NCI-H2171 (cell line): ENCODE measurements around the gene EFNA4.
A peak's percentile ranks its signal among the peaks of the same experiment; 100 is the strongest.

Experiments used
- DNase-seq: peaks from one replicate; lab custom pipeline; 2025; lab: John Stamatoyannopoulos, UW

EFNA4 gene

DNA sequence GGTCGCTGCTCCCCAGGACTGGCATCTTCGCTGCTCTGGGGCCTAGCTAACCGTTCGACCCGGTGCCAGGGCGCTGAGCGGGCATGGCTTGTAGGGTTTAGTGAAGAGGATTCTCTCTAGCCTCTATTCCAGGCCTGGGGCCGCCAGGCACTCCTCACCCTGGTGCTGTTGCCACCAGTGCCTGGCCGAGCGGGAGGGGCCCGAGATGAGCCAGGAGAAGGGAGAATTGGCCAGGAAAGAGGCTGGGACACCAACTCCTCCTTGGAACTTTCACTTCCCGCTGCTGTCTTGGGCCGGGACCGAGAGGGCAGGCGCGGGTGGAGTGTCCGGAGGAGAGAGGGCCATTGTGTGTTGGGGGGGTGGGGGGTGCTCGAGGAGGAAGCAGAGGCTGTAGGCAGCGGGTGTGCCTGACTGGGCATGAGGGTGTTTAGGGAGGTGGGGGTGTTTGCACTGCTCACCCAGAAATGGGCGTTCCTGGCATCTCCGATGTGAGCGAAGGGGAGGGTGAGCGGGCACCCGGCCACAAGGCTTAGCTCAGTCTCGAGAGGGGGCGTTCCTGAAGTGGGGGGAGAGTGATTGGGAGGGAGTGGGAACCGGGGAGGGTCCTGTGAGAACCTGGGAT, 11.7 kb upstream of the EFNA4 start:
- no peak for DNase-seq

DNA sequence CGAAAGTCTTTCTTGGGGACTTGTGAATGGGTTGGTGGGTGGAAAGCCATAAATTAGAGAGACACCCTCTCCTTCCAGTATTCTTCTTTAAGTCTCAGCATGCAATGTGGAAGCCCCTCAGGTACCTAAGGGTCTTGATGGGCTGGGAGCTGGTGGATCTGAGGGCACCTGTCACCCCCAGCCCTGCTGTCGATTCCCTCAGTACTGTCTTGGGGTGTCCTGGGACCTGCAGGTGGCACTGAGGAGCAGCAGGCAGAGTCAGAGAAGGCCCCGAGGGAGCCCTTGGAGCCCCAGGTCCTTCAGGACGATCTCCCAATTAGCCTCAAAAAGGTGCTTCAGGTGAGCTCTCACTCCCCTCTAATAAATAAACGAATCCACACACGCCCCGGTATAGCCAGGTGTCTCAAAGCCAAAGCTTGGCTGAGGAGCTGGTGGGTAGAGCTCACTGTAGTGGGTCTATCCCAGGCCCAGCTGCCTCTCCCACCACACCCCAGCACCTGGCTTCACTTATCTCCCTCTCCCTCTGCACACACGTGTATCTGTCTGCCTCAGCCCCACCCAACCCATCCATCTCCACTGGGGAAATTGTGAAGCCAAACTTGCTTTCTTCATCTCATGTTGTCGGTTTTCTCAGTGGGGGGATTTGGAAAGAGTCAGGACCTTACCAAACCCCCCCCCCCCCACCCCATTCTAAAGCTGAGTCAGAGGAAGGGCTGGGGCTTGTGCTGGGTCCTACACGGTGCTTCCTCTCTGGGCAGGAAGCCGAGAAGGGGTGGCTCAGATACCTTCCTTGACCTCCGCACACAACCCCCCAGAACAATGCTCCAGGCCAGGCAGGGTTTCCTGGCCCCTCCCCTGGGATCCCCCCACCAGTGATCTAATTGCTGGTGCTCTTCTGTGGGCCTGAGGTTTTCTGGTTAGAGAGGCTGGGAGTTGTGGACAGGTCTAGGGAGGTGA, 10.8 kb upstream of the EFNA4 start:
- DNase-seq, result peak; percentile 32

DNA sequence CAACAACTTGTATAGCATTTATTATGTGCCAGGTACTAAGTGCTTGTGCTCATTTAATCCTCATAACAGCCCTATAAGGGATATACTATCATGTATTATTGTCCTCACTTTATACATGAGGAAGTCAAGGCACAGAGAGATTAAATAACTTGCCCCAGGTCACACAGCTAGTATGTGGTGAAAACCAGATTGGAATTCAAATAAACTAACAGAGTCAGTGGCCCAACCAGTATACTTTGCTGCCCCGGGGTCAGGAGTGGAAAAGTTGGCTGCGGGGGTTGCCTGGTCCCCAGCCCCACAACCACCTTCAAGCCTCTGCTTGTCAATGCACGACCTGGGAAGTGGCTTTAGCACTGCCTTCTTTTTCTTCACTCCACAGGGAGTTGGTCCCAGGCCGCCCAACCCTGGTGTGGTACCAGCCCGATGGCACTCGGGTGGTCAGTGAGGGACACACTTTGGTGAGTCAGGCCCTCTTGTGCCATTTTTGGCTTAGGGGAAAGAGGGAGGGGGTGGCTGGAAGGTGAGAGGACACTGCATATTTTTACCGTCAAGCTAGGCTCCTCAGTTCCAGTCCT, 9.9 kb upstream of the EFNA4 start:
- no peak for DNase-seq

DNA sequence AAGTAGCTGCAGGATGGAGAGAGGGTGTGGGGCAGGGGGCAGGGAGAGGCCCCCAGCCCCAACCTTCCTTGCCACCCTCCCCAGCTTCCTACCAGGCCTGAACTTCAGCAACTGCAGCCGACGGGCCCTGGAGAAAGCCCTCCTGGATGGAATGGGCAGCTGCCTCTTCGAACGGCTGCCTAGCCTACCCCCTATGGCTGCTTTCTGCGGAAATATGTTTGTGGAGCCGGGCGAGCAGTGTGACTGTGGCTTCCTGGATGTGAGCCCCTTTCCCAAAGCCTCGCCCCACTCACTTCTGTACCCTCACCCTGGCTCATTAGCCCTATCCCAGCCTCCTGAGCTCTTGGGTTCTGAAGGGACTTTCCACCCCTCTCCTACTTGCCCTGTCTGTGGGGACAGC, 6.4 kb upstream of the EFNA4 start:
- DNase-seq, result no peak

DNA sequence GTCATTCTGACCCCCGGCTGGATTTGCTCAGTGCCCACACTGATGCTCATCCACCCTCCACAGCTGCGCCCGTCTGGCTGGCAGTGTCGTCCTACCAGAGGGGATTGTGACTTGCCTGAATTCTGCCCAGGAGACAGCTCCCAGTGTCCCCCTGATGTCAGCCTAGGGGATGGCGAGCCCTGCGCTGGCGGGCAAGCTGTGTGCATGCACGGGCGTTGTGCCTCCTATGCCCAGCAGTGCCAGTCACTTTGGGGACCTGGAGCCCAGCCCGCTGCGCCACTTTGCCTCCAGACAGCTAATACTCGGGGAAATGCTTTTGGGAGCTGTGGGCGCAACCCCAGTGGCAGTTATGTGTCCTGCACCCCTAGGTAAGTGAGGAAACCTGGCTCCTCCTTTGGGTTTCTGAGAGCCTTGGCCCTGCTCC, 5.7 kb upstream of the EFNA4 start:
- DNase-seq, result no peak

DNA sequence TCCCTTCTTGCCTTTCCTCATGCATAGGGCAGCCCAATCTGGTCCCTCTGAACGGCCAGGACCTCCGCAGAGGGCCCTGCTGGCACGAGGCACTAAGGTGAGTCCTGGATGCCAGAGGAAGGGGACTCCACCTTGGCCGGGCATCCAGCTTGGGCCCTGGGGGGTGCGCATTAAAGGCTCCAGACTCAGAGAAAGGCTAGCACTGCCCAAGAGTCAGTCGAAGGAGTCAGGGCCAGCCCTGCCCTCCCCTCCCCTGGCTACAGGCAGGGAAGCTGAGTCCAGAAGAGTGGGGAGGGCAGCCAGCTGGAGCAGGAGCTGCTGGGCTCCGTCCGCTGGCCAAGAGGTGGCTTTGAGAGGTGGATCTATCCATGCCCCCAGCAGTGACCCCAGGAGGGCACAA, 2.8 kb upstream of the EFNA4 start:
- DNase-seq, result no peak

DNA sequence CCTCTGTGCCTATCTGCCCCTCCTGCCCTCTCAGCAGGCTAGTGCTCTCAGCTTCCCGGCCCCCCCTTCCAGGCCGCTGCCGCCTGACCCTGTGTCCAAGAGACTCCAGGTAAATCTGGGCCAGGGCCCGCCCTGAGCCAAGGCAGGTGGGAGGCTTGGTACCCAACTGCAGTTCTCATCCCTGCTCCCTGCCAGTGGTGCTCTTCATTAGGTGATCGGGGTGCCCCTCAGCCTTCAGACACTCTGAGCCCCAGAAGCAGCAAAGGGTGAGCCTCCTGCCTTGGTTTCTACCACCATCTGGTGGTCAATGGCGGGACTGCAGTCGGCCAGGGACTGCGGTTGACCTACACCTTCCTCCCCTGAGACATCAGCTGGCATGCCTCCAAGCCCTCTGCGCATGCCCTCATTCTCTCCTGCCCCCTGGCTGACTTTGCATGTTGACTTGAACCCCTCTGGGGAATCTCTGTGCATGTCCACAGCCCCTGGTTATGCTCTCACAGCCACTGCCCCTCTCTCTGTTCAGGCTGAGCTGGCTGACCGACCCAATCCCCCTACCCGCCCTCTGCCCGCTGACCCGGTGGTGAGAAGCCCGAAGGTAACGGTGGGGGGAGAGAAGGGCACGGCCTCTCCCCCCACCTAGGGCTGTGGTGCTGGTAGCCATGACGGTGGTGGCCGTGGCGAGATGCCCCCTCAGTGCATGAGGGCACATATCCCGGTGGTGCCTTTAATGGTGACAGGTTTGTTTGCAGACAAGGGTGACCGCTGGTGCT, 2.0 kb upstream of the EFNA4 start:
- peak; percentile 81 for DNase-seq

DNA sequence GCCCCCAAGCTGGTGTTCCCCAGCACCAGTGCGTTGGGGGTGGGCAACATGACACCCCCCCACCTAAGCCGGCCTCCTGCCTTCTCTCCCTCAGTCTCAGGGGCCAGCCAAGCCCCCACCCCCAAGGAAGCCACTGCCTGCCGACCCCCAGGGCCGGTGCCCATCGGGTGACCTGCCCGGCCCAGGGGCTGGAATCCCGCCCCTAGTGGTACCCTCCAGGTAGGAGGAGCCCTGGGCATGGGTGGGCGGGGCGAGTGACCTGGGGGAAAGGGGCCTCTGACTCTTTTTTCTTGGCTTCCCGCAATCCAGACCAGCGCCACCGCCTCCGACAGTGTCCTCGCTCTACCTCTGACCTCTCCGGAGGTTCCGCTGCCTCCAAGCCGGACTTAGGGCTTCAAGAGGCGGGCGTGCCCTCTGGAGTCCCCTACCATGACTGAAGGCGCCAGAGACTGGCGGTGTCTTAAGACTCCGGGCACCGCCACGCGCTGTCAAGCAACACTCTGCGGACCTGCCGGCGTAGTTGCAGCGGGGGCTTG, 1.3 kb upstream of the EFNA4 start:
- DNase-seq, result no peak

DNA sequence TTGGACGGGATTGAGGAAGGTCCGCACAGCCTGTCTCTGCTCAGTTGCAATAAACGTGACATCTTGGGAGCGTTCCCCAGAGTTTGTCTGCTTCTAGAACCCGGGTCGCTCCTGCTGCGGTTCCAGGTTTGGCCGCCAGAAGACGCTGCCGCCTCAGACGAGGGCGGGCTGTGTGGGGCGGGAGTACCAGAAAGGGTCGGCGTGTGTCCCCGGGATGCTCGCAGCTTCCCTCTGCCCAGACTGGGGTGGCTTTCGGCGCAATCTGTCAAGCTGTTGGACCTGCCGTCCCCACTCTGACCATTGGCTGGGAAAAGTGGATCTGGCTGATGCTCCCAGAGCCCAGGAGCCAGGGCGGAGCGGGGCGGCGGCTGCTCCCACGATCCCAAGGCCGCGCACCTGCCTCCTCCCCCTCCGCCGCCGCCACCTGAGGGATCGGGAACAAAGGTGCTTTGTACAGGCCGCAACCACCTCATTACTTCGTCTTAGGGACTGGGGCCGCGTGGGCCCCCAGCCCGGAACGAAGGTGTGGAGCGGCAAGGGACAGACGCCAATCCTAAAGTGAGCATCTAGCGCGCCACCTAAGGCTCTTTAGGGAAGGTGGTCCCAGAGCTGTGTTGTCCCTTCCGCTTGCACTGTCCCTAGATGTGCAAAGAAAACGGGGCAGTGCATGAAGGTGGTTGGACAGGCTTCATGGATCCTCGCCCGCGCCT, 683 bp upstream of the EFNA4 start:
- peak; percentile 44 for DNase-seq

DNA sequence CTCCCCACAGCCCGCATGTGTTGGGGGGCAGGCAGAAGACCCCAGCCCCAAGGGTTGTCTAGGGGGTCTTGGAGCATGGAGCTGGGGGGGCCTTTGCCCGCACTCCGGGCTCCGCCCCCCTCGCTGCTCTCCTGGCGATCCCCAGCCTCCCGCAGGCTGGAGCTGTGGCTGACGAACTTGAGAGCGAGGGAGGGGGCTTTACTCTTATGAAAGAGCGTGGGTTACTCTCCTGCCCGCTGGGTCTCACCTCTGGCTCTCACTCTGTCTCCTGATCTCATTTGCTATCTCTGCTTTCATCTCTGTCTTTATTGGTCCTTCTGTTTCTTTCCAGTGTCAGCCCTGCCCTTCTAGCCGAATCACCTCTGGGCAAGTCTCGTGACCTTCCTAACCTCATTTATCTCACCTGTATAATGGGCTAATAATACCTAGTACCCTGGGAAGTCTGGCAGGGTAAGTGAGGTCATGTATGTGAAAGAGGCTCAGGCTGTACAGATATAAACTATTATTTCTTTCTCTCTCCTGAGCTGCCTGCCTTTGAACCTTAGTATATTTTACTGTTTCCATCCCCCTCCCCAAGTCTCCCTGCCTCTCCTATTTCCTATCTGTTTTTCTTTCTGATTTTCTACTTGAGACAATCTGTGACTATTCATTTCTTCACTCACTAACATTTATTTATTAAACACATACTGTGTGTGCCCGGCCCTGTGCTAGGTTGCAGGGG, 731 bp downstream of the EFNA4 start:
- no peak for DNase-seq

DNA sequence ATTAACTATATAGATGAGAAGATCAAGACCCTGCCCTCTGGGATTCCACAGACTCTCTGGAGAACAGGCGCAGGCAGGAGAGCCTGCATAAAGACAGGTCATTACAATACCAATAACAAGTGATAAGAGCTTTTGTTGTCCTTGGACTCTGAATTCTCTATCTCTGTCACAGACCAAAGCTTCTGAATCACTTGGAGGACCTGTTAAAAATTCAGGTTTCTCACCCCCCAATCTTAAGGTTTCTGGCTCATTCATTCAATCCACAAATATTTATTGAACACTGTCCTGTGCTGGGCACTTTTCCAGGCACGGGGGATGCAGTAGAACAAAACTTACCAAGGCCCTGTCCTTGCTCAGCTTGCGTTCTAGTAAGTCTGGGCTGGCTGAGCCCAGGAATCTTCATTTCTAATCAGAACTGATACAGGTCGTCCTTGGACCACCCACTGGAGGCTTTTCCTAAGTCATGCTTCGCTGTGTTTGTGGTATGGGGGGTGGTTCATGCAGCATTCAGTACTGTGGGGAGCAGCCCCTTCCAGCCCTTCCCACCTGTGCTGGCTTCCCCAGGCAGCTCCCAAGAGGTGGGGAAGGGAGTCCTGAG, 1.4 kb downstream of the EFNA4 start:
- no peak for DNase-seq

DNA sequence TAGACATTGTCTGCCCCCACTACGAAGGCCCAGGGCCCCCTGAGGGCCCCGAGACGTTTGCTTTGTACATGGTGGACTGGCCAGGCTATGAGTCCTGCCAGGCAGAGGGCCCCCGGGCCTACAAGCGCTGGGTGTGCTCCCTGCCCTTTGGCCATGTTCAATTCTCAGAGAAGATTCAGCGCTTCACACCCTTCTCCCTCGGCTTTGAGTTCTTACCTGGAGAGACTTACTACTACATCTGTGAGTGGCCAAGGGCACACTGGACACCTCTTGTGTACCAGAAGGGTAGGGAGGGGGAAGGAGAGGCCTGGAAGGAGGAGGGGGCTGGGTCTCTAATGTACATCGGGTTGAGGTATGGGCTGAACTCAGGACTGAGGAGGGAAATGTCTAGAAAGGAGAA, 3.2 kb downstream of the EFNA4 start:
- no peak for DNase-seq

DNA sequence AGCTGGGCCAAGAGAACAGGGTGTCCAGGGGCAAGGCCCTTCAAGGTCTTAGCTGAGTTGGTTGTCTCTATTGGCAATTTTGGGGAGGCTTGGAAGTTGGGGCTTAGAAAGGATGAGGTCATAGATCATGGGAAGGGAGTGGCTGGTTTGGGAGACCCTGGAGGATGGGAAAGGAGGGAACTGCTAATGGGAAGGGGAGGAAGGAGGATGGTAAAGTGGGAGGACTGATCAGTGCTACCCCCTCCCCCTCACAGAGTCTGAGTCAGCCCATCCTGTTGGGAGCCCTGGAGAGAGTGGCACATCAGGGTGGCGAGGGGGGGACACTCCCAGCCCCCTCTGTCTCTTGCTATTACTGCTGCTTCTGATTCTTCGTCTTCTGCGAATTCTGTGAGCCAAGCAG, 5.1 kb downstream of the EFNA4 start:
- DNase-seq, result no peak

DNA sequence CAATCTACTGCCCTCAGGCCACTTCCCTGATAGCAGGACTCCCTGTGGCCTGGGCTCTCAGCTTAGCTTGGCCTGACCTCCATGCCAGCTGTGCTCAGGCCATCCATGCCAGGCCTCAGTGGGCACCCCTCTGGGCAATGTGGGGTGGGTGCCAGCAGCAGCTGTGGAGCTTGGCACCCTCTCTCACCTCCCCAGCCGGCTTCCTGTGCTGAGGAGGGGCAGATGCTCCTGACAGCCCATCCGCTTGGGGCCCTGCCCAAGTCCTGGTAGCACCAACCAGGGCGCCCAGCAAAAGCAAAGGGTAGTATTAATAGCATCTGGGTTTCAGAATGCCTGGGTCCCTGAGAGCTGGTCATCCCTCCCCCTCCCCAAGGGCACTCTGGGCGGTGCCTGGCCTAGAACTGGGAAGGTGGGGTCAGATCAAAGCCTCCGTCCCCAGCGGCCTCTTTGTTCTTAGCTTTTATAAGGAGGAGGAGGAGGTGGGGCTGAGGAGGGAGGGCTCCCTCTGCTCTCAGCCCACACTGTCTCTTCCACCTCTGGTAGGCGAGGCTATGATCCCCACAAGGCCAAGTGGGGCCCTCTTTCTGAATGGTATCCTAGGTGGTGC, 6.1 kb downstream of the EFNA4 start:
- DNase-seq, result no peak

DNA sequence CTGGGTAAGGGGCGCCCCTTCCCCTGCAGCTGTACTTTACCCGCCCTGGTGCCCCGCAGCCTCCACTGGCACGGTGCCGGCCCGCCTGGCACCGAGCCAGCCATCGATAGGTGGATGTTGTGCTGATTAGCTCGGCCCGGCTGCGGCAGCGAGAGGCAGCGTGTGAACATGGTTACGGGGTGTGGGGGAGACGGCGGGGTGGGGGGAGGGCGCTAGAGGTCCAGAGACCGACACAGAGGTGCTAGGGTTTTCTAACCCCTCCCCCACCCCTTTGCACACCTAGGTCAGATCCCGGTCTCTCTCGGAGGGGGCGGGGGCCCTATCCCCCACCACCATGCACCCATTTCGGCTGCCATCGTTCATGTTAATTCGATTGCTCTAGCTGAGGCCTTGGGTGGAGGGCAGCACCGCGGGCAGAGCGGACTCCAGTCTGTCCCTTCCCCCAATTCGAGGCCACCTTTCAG, 6.7 kb downstream of the EFNA4 start:
- no peak for DNase-seq

DNA sequence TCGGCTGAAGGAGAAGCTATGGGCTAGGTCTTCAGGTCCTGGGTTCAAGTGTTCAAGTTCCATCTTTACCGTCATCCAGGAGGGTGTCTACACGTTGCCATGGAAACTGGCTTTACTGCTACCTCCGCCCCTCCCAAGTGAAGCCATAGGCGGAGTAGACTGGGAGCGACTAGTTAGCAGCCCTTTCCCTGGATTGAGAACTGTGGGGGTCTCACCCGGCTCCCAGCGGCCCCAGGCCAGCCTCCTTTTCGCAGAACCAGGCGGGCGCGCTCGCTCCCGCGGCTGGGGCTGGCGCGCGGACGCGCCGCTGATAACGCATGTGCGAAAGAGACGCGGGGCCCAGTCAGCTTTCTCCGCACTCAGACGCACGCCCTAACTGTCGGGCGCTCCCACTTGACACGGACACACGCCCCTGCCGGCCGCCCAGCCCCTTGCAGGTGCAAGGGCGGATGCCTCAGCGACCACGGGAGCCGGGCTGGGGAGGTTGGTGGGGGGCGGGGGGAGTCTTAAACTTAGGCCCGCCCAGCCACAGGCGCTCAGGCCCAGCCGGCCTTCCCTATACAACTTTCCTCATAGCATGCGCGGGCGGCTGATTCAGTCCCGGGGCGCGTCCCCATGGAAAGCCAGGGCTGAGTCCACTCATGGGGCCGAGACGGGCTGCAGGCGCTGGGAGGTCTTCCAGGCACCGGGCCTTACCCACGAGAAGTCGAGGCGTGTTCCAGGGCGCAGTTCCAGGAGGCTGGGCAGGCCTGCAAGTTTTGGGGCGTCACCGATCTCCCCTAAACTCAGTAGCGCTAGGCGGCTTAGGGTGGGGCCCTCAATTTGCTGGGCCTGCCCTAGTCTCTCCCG, 7.4 kb downstream of the EFNA4 start:
- no peak for DNase-seq

DNA sequence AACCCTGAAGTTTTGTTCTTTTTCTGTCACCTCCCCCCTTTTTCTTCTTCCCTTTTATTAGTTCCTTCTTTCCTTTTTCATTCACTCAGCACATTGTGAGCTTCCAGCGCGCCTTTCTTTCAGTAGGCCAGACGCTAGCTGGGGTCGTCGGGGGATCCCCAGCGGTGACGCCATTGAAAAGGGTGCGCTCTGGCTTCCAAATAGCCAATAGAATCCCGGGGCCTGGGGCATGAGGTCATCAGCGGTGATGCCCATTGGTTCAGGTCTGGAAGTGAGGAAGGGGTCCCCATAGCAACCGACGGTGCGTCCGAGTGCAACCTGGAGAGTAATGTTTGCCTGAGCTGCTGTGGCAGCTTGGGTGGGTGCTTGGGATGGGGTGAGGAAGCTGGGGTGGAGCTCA, 8.2 kb downstream of the EFNA4 start:
- DNase-seq, result no peak

DNA sequence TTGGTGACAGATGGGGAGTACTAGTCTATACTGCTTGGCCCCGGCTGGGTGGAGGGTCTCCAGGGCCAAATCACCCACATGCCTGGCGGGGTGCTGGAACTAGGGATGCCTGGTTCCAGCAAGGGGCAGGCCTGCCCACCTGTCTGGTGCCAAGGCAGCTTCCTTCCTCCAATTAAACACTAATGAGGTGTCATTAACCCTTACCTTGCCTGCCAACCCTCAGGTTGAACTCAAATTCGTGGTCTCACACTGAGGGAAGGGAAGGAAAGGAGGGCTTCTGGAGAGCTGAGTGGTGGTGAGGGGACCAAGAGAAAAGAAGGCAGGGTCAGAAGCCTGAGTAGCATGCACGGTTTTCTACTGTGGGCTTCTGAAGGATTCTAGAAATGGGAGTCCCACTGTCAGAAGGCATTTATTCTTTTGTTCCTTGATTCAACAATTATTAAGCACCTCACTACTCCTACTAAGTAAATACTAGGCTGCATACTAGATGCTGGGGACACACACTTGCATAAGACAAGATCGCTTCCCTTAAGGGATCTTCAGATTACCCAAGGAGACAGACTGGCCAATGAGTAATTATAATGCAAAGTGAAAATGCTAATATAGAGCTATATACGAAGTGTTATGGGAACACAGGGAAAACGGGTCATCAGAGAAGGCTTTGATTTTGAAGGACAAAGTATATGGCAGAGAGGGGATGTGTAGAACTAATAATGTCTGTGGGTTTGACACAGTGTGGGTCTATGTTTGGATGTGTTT, 9.2 kb downstream of the EFNA4 start:
- no peak for DNase-seq
